K562 (cell line): ENCODE data around the gene SPATA13. TPM values are rescaled to one million over a fixed set of nuclear protein-coding genes. Genes with fewer than 3 reads are reported as not detected.

Source experiments
- EP300 ChIP-seq: IDR thresholded peaks from 2 replicates; pipeline ENCODE4 v1.6.1; 2012; ENCODE audit warnings: low read length, improper control_type of control experiment
- FOXP4 ChIP-seq: sonication (generic); formaldehyde crosslinking; IDR thresholded peaks from 2 replicates; pipeline ENCODE4 v1.8.0; 2022; ENCODE audit warnings: mild to moderate bottlenecking, missing genetic modification reagents, borderline replicate concordance
- HDAC8 ChIP-seq: fragments of 450-650 bp; IDR thresholded peaks from 2 replicates; pipeline ENCODE4 v1.6.1; 2016; ENCODE audit warnings: mild to moderate bottlenecking, missing genetic modification characterization, moderate library complexity, missing compliant biosample characterization
- KLF1 ChIP-seq: fragments of 450-650 bp; IDR thresholded peaks from 2 replicates; pipeline ENCODE4 v1.6.1; 2016; ENCODE audit warnings: missing genetic modification characterization, missing compliant biosample characterization
- REST ChIP-seq, 2 experiments: fragments of 450-650 bp; formaldehyde crosslinking in 1 of 2; IDR thresholded peaks; 2 replicates each; pipeline versions ENCODE4 v1.4.0 to v1.6.1; 2014 to 2020; ENCODE audit warnings: mild to moderate bottlenecking in 2 of 2, borderline replicate concordance in 1 of 2, low read depth in 1 of 2
- polyA plus RNA-seq, 8 experiments: library from polyadenylated mRNA; depleted of rRNA in 4 of 8; stranded (reverse) in 5 of 8; unstranded in 3 of 8; fragments of >200 nt; fragmentation: Nextera tagmentation in 2 of 8; fragmentation: Illumina TruSeq in 1 of 8; extraction: Ambion mirVana in 2 of 8; extraction: Trizol in 1 of 8; gene quantifications; 2 replicates each; pipeline versions ENCODE4 v1.2.1 to v1.2.3, GENCODE V29; 2011 to 2014; ENCODE audit warnings: inconsistent platforms in 1 of 8, missing spikeins in 1 of 8
- total RNA-seq, 7 experiments: library from RNA; depleted of rRNA in 6 of 7; stranded (reverse); fragments of >200 nt in 6 of 7; fragmentation: Illumina TruSeq in 2 of 7; extraction: Trizol in 2 of 7; gene quantifications; 2 replicates each; pipeline versions ENCODE4 v1.2.1 to v1.2.3, GENCODE V29; 2011 to 2021; ENCODE audit warnings: low replicate concordance in 1 of 7

SPATA13 gene
- total and polyA plus RNA-seq, 9 of the 15 experiments (the other 6 are each of a cell fraction or from before 2014, with no cell fraction given), result 0.08 to 0.99 (median 0.21) TPM; not detected in 2

GRCh38 chr13:24218338-24218737 is 57.8 kb downstream of the SPATA13 start (continued):
- TF ChIP-seq FOXP4 (CRISPR knock-in tag), result no peak
- TF ChIP-seq HDAC8 (tag), result no peak
- no peak for TF ChIP-seq REST (IDR thresholded peaks at IDR 0.05; ENCODE audit: borderline replicate concordance)
- TF ChIP-seq REST (CRISPR knock-in tag; IDR thresholded peaks at IDR 0.05; ENCODE audit: low read depth), result no peak
- TF ChIP-seq EP300, result no peak
- no peak for TF ChIP-seq KLF1
